Mesenchymal stem cell (in vitro differentiated cells and primary cell): Measurements from ENCODE around the gene PLXNB2.

Experiments used
- DNase-seq: peaks from one replicate; pipeline ENCODE4 v3.0.0-alpha.2; 2013
- H2AFZ ChIP-seq: one replicate; pipeline ENCODE4 v1.6.1; 2013; ENCODE audit warnings: low read depth, mild to moderate bottlenecking, control low read depth, inconsistent platforms, low read length, moderate library complexity
- H2AK5ac ChIP-seq: 2 replicates; pipeline ENCODE4 v1.6.1; 2013; ENCODE audit warnings: low read length, moderate library complexity, mild to moderate bottlenecking, inconsistent platforms; ENCODE audit not compliant: severe bottlenecking
- H2BK120ac ChIP-seq: one replicate; pipeline ENCODE4 v1.6.1; 2013; ENCODE audit warnings: low read depth, mild to moderate bottlenecking, inconsistent platforms, low read length, moderate library complexity
- H2BK12ac ChIP-seq, 2 experiments: one replicate each; pipeline ENCODE4 v1.6.1; 2013; ENCODE audit warnings: inconsistent platforms in 2 of 2, low read length in 2 of 2, mild to moderate bottlenecking in 2 of 2, moderate library complexity in 2 of 2, control low read depth in 1 of 2
- H2BK15ac ChIP-seq: one replicate; pipeline ENCODE4 v1.6.1; 2013; ENCODE audit warnings: mild to moderate bottlenecking, low read depth, inconsistent platforms; ENCODE audit not compliant: poor library complexity, severe bottlenecking
- H2BK5ac ChIP-seq: 2 replicates; pipeline ENCODE4 v1.6.1; 2013; ENCODE audit warnings: low read depth, mild to moderate bottlenecking, low read length, control low read depth, inconsistent platforms; ENCODE audit not compliant: poor library complexity, severe bottlenecking
- H3K14ac ChIP-seq, 2 experiments: one replicate each; pipeline ENCODE4 v1.6.1; 2013; ENCODE audit warnings: inconsistent platforms in 2 of 2, low read length in 2 of 2, control low read depth in 1 of 2, mild to moderate bottlenecking in 1 of 2, moderate library complexity in 1 of 2
- H3K18ac ChIP-seq, 2 experiments: one replicate each; pipeline ENCODE4 v1.6.1; 2013; ENCODE audit warnings: inconsistent platforms in 2 of 2, low read length in 2 of 2, control low read depth in 1 of 2, low read depth in 1 of 2, mild to moderate bottlenecking in 1 of 2
- H3K23ac ChIP-seq, 2 experiments: one replicate each; pipeline ENCODE4 v1.6.1; 2013; ENCODE audit warnings: inconsistent platforms in 2 of 2, low read length in 2 of 2, mild to moderate bottlenecking in 2 of 2, moderate library complexity in 2 of 2, control low read depth in 1 of 2
- H3K27ac ChIP-seq: 2 replicates; pipeline ENCODE4 v1.5.1; 2013; ENCODE audit warnings: mild to moderate bottlenecking, moderate library complexity, low read length, control low read depth, inconsistent platforms; ENCODE audit not compliant: poor library complexity, severe bottlenecking
- H3K27me3 ChIP-seq, 2 experiments: 2 replicates each; pipeline versions ENCODE4 v1.6.1 to v1.7.0; 2013; ENCODE audit warnings: low read length in 2 of 2, mild to moderate bottlenecking in 2 of 2, moderate library complexity in 2 of 2, control low read depth in 1 of 2, inconsistent platforms in 1 of 2; ENCODE audit not compliant: control insufficient read depth in 1 of 2, insufficient read depth in 1 of 2
- H3K36me3 ChIP-seq, 2 experiments: 2 replicates each; pipeline versions ENCODE4 v1.6.1 to v1.7.0; 2013; ENCODE audit warnings: low read length in 2 of 2, control low read depth in 1 of 2, inconsistent platforms in 1 of 2, low read depth in 1 of 2, mild to moderate bottlenecking in 1 of 2; ENCODE audit not compliant: insufficient read depth in 2 of 2, control insufficient read depth in 1 of 2
- H3K4ac ChIP-seq, 2 experiments: one replicate each; pipeline ENCODE4 v1.6.1; 2013; ENCODE audit warnings: inconsistent platforms in 2 of 2, low read length in 2 of 2, mild to moderate bottlenecking in 2 of 2, moderate library complexity in 2 of 2, control low read depth in 1 of 2, low read depth in 1 of 2
- H3K4me1 ChIP-seq: 2 replicates; pipeline ENCODE4 v1.6.1; 2013; ENCODE audit warnings: low read depth, low read length, control low read depth; ENCODE audit not compliant: control insufficient read depth, insufficient read depth
- H3K4me2 ChIP-seq: 2 replicates; pipeline ENCODE4 v1.6.1; 2013; ENCODE audit warnings: low read length, mild to moderate bottlenecking, inconsistent platforms; ENCODE audit not compliant: poor library complexity, severe bottlenecking
- H3K4me3 ChIP-seq, 2 experiments: 2 replicates each; pipeline versions ENCODE4 v1.5.1 to v1.7.0; 2013; ENCODE audit warnings: low read length in 2 of 2, mild to moderate bottlenecking in 2 of 2, control low read depth in 1 of 2, low read depth in 1 of 2; ENCODE audit not compliant: insufficient read depth in 1 of 2
- H3K79me1 ChIP-seq: replicated peaks from 2 replicates; pipeline ENCODE4 v1.6.1; 2013; ENCODE audit warnings: mild to moderate bottlenecking, control low read depth, low read length, inconsistent platforms; ENCODE audit not compliant: poor library complexity, severe bottlenecking
- H3K9ac ChIP-seq: 2 replicates; pipeline ENCODE4 v1.7.0; 2013; ENCODE audit warnings: mild to moderate bottlenecking, low read length, moderate library complexity
- H3K9me3 ChIP-seq: 2 replicates; pipeline ENCODE4 v1.7.0; 2013; ENCODE audit warnings: mild to moderate bottlenecking, low read length; ENCODE audit not compliant: control insufficient read depth
- H4K8ac ChIP-seq: one replicate; pipeline ENCODE4 v1.6.1; 2013; ENCODE audit warnings: inconsistent platforms, mild to moderate bottlenecking, low read length, moderate library complexity
- H4K91ac ChIP-seq: one replicate; pipeline ENCODE4 v1.6.1; 2013; ENCODE audit warnings: mild to moderate bottlenecking, low read length, inconsistent platforms
- WGBS: methylation state at CpG from one replicate; pipeline ENCODE4 v1.1.7; 2013; ENCODE audit warnings: mixed read lengths; 5-methylcytosine and 5-hydroxymethylcytosine counted together

PLXNB2 gene

GRCh38 chr22:50292643-50293440 is 14.6 kb downstream of the PLXNB2 start:
- peaks cover 40 to 57% of the 10 kb centered on the region in 2 experiments for H3K36me3 ChIP-seq
- H4K91ac ChIP-seq: peak overlapping the region; percentile 89
- H2BK120ac ChIP-seq: peak overlapping the region; percentile 84
- H2BK12ac ChIP-seq: peak overlapping the region; percentile 67 to 82
- peaks cover 71% of the 10 kb centered on the region for H3K4me1 ChIP-seq
- peak overlapping the region; percentile 43 for H3K9ac ChIP-seq
- peak overlapping the region; percentile 39 to 64 for H3K4ac ChIP-seq
- H3K4me2 ChIP-seq: peak overlapping the region; percentile 71
- no peaks in the 10 kb centered on the region for H3K27me3 ChIP-seq
- no peak overlapping the region for H2AFZ ChIP-seq
- H3K23ac ChIP-seq: peak overlapping the region in 1 of 2 experiments; percentile 5
- no peaks in the 10 kb centered on the region for H3K9me3 ChIP-seq
- H2BK15ac ChIP-seq: peak overlapping the region; percentile 20
- peak overlapping the region; percentile 70 to 90 for H3K18ac ChIP-seq
- H3K27ac ChIP-seq: peak overlapping the region; percentile 97
- H3K4me3 ChIP-seq: peak overlapping the region; percentile 4 to 40
- no peaks in the 10 kb centered on the region for H3K79me1 ChIP-seq
- WGBS: 56% methylated on average over 29 of the region's 29 CpGs
- H4K8ac ChIP-seq: peak overlapping the region; percentile 73
- peak overlapping the region; percentile 99 for H2AK5ac ChIP-seq
- H2BK5ac ChIP-seq: peak overlapping the region; percentile 89
- peak overlapping the region in 1 of 2 experiments; percentile 85 for H3K14ac ChIP-seq
- DNase-seq: no peak

DNA sequence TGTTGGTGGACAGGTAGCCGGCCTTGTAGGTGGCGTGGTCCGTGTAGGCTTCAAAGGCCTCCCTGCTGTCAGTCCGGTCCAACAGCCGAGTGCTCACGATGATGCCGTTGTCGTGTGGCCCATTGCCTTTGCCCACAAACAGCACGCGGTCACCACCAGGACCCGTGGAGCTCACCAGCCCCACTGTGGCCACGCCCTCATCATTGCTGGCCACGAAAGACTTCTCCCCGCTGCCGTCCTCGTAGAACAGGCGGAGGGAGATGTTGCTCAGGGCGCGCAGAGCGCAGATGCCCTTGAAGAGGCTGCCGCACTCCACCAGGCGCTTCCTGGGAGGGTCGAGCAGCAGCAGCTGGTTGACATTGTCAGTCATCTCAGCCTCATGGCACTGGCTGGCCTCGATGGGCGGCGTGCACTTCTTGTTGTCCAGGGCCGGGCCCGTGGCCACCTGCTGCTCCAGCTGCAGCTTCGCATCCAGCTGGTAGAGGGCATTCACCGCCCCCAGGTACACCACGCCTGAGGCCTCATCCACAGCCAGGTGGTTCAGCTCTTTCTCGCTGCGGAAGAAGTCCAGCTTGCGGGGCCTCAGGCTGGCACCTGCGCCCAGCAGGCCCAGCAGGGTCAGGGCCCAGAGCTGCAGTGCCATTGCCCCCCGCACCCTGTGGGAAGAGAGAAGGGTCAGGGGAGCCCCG is 17.4 kb downstream of the PLXNB2 start:
- H3K9ac ChIP-seq: no peak overlapping the region
- H3K4ac ChIP-seq: no peak overlapping the region
- H2BK5ac ChIP-seq: no peak overlapping the region
- H3K9me3 ChIP-seq: no peaks in the 10 kb centered on the region
- H2AFZ ChIP-seq: no peak overlapping the region
- WGBS: 96% methylated on average over 37 of the region's 37 CpGs
- peaks cover 58 to 78% of the 10 kb centered on the region in 2 experiments for H3K36me3 ChIP-seq
- no peaks in the 10 kb centered on the region for H3K27me3 ChIP-seq
- H3K79me1 ChIP-seq: peaks cover 13% of the 10 kb centered on the region
- H3K4me1 ChIP-seq: peaks cover 54% of the 10 kb centered on the region
- no peak overlapping the region for H3K4me2 ChIP-seq
- H3K23ac ChIP-seq: no peak overlapping the region
- H4K91ac ChIP-seq: no peak overlapping the region
- H2BK15ac ChIP-seq: no peak overlapping the region
- DNase-seq: no peak
- no peak overlapping the region for H3K4me3 ChIP-seq
- H2BK12ac ChIP-seq: no peak overlapping the region
- no peak overlapping the region for H4K8ac ChIP-seq
- no peak overlapping the region for H3K14ac ChIP-seq
- H2AK5ac ChIP-seq: no peak overlapping the region
- H3K18ac ChIP-seq: no peak overlapping the region
- H2BK120ac ChIP-seq: no peak overlapping the region
- H3K27ac ChIP-seq: no peak overlapping the region

- no peak overlapping the region for H3K9ac ChIP-seq
- H4K91ac ChIP-seq: no peak overlapping the region
- H3K4me2 ChIP-seq: no peak overlapping the region
- H2AK5ac ChIP-seq: no peak overlapping the region
- WGBS: 97% methylated on average over 57 of the region's 57 CpGs
- H3K14ac ChIP-seq: no peak overlapping the region
- H3K79me1 ChIP-seq: peaks cover 13% of the 10 kb centered on the region
- H3K23ac ChIP-seq: no peak overlapping the region
- H3K36me3 ChIP-seq: peaks cover 59 to 81% of the 10 kb centered on the region in 2 experiments
- no peaks in the 10 kb centered on the region for H3K27me3 ChIP-seq
- H3K9me3 ChIP-seq: no peaks in the 10 kb centered on the region
- H2BK12ac ChIP-seq: no peak overlapping the region
- DNase-seq: no peak
- no peak overlapping the region for H3K18ac ChIP-seq
- no peak overlapping the region for H2BK5ac ChIP-seq
- H3K4me3 ChIP-seq: no peak overlapping the region
- H2BK120ac ChIP-seq: no peak overlapping the region
- peaks cover 49% of the 10 kb centered on the region for H3K4me1 ChIP-seq
- no peak overlapping the region for H3K27ac ChIP-seq
- H2BK15ac ChIP-seq: no peak overlapping the region
- H3K4ac ChIP-seq: no peak overlapping the region
- H4K8ac ChIP-seq: no peak overlapping the region
- no peak overlapping the region for H2AFZ ChIP-seq
Observed at GRCh38 chr22:50289151-50289941, 18.1 kb downstream of the PLXNB2 start.
